Fibroblast of skin of right biceps (primary cell): Measurements from ENCODE around the gene CHIA.

ENCODE experiments used
- DNase-seq: peaks from one replicate; pipeline ENCODE4 v3.0.0-alpha.2; 2013

Gene CHIA

DNA sequence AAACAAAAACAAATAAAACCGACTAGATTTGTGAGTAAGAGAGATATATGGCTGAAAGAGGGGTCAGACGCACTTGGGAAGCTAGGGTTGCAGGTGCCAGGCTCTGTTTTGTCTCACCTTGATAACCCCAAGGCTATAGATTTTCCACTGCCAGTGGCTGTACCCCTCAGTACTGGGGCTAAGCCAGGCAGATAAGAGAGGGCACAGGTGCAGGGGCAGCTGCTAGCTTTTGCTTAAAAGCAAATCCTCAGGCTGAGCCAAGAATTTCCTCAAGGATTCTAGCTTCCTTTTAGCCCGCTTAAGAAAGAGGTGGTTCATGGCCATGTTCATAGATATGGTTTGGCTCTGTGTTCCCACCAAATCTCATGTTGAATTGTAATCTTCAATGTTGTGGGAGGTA lies 79.0 kb downstream of the CHIA start:
- DNase-seq = no peak
